Activated CD4-positive, alpha-beta memory T cell treated with anti-CD3 and anti-CD28 coated beads, Interleukin-2, amount 10 ng/mL, durations not matched to agents 7 days and 5 days (primary cell): ENCODE measurements around the gene RAD51B. TPM values are rescaled to one million over a fixed set of nuclear protein-coding genes. Genes with fewer than 3 reads are reported as not detected.

Source experiments
- CTCF ChIA-PET: fragments of 350-600 bp; sonication (Branson Sonifier 250); formaldehyde crosslinking; loops from one replicate; lab custom pipeline; 2021; ENCODE audit warnings: antibody characterized with exemption, inconsistent platforms; lab: Charles Lee
- POLR2A ChIA-PET: fragments of 350-600 bp; sonication (Branson Sonifier 250); formaldehyde crosslinking; loops from one replicate; lab custom pipeline; 2021; ENCODE audit warnings: antibody characterized with exemption; lab: Charles Lee
- DNase-seq: peaks from one replicate; pipeline ENCODE4 v3.0.0-alpha.2; 2020
- H3K27ac Mint-ChIP-seq: one replicate; pipeline ENCODE4 v1.8.0; 2021; ENCODE audit warnings: mild to moderate bottlenecking, mixed read lengths
- H3K27me3 Mint-ChIP-seq: one replicate; pipeline ENCODE4 v1.8.0; 2021; ENCODE audit warnings: mixed read lengths
- H3K36me3 Mint-ChIP-seq: one replicate; pipeline ENCODE4 v1.8.0; 2021; ENCODE audit warnings: low read depth, mixed read lengths
- H3K4me1 Mint-ChIP-seq: one replicate; pipeline ENCODE4 v1.8.0; 2021; ENCODE audit warnings: mixed read lengths
- H3K4me3 Mint-ChIP-seq: one replicate; pipeline ENCODE4 v1.8.0; 2021; ENCODE audit warnings: mild to moderate bottlenecking, mixed read lengths
- H3K9me3 Mint-ChIP-seq: one replicate; pipeline ENCODE4 v1.8.0; 2021; ENCODE audit warnings: mixed read lengths
- total RNA-seq, 2 experiments: library from RNA; stranded (reverse); gene quantifications; one replicate each; pipeline ENCODE4 v1.2.3, GENCODE V29; 2021

RAD51B gene
- total RNA-seq, 2 experiments from 2014 or later = 33.1 to 40.8 TPM

DNA sequence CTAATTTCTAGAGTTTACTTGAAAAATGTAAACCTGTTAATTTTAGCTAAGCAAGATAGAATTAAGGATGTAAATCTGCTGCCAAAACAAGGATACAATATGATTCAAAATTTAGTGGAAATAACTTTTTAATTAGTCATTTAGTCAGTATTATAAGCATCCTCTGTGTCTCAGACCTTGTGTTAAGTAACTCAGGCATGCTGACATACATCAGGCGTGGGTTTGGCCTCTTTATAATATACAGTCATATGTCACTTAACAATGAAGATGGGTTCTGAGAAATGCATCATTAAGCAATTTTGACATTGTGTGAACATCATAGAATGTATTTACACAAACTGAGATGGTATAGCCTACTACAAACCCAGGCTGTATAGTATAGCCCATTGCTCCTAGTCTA is 586.4 kb downstream of the RAD51B start:
- ChIA-PET CTCF (interaction anchor here (1.1 to 1.3 kb wide), 2 partner anchors 381 to 382 kb away, joined by 4 read pairs; no protein-coding TSS in a partner anchor), POLR2A (no interaction called here)
- DNase-seq = no peak
- Mint-ChIP-seq H3K27me3 (no peaks in the 10 kb centered on the region), H3K27ac (no peak overlapping the region), H3K4me1 (peaks cover 24% of the 10 kb centered on the region), H3K4me3 (no peak overlapping the region), H3K36me3 (no peaks in the 10 kb centered on the region), H3K9me3 (no peaks in the 10 kb centered on the region)

DNA sequence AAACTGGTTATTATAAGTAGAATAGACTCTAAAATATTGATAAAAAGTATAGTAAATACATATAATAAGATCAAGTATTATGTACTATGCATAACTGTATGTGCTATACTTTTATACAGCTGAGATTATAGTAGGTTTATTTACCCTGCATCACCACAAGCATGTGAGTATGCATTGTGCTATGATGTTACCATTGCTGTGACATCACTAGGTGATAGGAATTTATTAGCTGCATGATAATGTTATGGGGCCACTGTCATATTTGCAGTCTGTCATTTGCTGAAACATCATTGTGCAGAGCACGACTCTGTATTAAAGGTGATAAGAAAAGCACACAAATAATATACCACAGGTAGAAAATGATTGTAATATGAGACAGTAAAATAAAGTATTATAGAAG is 587.7 kb downstream of the RAD51B start:
- H3K9me3 Mint-ChIP-seq = no peaks in the 10 kb centered on the region
- ChIA-PET CTCF (no interaction called here), POLR2A (no interaction called here)
- H3K36me3 Mint-ChIP-seq = no peaks in the 10 kb centered on the region
- H3K27me3 Mint-ChIP-seq = no peaks in the 10 kb centered on the region
- no peak for DNase-seq
- H3K4me3 Mint-ChIP-seq = no peak overlapping the region
- H3K4me1 Mint-ChIP-seq = peaks cover 20% of the 10 kb centered on the region
- H3K27ac Mint-ChIP-seq = no peak overlapping the region

DNA sequence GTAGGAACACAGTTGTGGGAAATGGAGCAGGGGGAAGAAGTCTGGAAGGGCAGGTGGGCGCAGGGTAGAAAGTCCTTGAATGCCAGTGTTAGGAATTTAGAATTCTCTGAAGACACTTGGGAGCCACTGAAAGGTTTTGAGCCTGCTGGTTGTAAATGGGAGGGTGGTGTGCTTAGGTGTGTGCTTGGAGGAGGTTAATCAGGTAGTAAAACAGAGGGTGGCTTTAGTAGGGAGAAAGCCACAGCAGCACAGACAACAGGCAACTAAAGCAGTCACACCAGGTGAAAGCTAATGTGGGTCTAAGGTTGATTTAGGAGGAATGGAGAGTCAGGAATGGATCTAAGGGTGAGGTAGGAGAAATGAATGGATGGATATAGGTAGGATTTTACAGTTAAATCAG is 588.2 kb downstream of the RAD51B start:
- H3K9me3 Mint-ChIP-seq = no peaks in the 10 kb centered on the region
- H3K27me3 Mint-ChIP-seq = no peaks in the 10 kb centered on the region
- ChIA-PET CTCF (interaction anchor here (0.9 to 1.1 kb wide), 2 partner anchors 417 to 464 kb away, joined by 3 read pairs; no protein-coding TSS in a partner anchor), POLR2A (no interaction called here)
- H3K27ac Mint-ChIP-seq = no peak overlapping the region
- peaks cover 19% of the 10 kb centered on the region for H3K4me1 Mint-ChIP-seq
- no peak overlapping the region for H3K4me3 Mint-ChIP-seq
- no peaks in the 10 kb centered on the region for H3K36me3 Mint-ChIP-seq
- no peak for DNase-seq

GRCh38 chr14:68408680-68409079 is 589.1 kb downstream of the RAD51B start:
- no peak overlapping the region for H3K27ac Mint-ChIP-seq
- H3K9me3 Mint-ChIP-seq = no peaks in the 10 kb centered on the region
- no peaks in the 10 kb centered on the region for H3K36me3 Mint-ChIP-seq
- no peaks in the 10 kb centered on the region for H3K27me3 Mint-ChIP-seq
- H3K4me3 Mint-ChIP-seq = no peak overlapping the region
- ChIA-PET POLR2A (interaction anchor here (0.7 kb wide), 1 partner anchor 374 kb away, joined by 4 read pairs; no protein-coding TSS in a partner anchor), CTCF (interaction anchor here (0.5 to 1.2 kb wide), 4 partner anchors 122 to 465 kb away, joined by 3 to 7 read pairs (median 4); no protein-coding TSS in a partner anchor)
- peaks cover 18% of the 10 kb centered on the region for H3K4me1 Mint-ChIP-seq
- DNase-seq = no peak

DNA sequence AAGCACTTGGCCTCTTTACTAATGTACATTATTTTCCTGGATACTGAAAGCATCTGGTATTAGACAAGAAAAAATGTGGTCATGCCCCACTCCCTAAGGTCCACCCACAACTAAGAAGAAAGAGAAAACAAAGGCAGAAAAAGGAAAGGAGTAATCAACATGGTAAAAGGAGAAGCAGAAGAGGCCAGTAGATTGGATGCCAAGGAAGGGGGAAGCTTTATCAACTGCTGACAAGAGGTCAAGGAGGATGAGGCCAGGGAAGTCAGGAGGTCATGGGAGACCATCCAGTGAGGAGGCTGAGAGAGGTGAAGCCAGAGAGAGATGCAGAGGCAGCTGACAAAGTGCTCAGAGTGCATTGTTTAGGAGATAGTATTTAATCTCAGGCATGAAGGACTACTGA is 589.8 kb downstream of the RAD51B start:
- Mint-ChIP-seq H3K27me3 (no peaks in the 10 kb centered on the region), H3K27ac (no peak overlapping the region), H3K36me3 (no peaks in the 10 kb centered on the region), H3K9me3 (no peaks in the 10 kb centered on the region), H3K4me1 (peaks cover 11% of the 10 kb centered on the region), H3K4me3 (no peak overlapping the region)
- no peak for DNase-seq
- ChIA-PET CTCF (interaction anchor here (1.2 kb wide), 1 partner anchor 380 kb away, joined by 7 read pairs; no protein-coding TSS in a partner anchor), POLR2A (no interaction called here)

GRCh38 chr14:68412505-68413465 is 593.2 kb downstream of the RAD51B start:
- Mint-ChIP-seq H3K27ac (no peak overlapping the region), H3K36me3 (no peaks in the 10 kb centered on the region), H3K27me3 (no peaks in the 10 kb centered on the region), H3K9me3 (no peaks in the 10 kb centered on the region), H3K4me3 (no peak overlapping the region), H3K4me1 (peaks cover 5% of the 10 kb centered on the region)
- no peak for DNase-seq
- ChIA-PET CTCF (no interaction called here), POLR2A (no interaction called here)

DNA sequence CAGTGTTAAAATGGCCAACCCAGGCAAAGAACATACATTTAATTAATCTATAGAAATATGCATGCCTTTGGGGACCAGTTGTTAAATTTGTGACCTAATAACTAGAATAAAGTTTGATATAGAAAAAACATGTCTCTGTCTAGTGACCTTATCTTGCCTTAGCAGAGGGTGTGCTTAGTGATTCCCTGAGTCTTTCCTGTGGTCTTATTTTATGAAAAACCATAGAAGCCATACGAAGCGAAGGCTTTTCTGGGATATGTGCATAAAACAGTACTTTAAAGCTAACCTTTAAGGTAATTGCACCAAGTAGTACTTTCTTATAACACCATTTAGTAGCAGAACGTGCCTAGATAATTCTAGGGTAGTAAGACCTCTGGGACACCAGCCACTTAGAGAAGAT is 593.9 kb downstream of the RAD51B start:
- H3K27ac Mint-ChIP-seq = no peak overlapping the region
- CTCF ChIA-PET = no interaction called here
- H3K36me3 Mint-ChIP-seq = no peaks in the 10 kb centered on the region
- POLR2A ChIA-PET = no interaction called here
- DNase-seq = no peak
- H3K4me1 Mint-ChIP-seq = peaks cover 4% of the 10 kb centered on the region
- H3K27me3 Mint-ChIP-seq = no peaks in the 10 kb centered on the region
- no peaks in the 10 kb centered on the region for H3K9me3 Mint-ChIP-seq
- no peak overlapping the region for H3K4me3 Mint-ChIP-seq

DNA sequence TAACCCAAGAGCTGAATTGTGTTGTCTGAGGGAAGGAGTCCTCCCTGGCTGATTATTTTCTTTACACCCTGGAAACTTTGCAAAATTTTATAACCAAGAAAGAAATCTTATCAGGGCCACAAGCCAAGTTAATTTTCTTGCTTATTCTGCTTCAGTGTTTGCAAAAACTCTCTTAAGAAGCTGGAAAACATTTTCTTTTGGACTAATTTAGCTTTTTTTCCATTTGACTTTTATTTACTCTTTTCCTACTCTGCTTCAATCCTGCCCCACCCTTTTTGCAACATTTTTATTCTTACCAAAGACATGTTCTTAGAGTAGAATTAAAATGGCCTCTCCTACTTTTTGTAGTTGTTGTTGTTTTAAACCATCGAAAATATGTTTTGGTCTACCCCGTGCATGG is 594.5 kb downstream of the RAD51B start:
- H3K27ac Mint-ChIP-seq = no peak overlapping the region
- CTCF ChIA-PET = no interaction called here
- POLR2A ChIA-PET = no interaction called here
- H3K36me3 Mint-ChIP-seq = no peaks in the 10 kb centered on the region
- H3K9me3 Mint-ChIP-seq = no peaks in the 10 kb centered on the region
- no peak for DNase-seq
- H3K4me1 Mint-ChIP-seq = peaks cover 3% of the 10 kb centered on the region
- H3K27me3 Mint-ChIP-seq = no peaks in the 10 kb centered on the region
- H3K4me3 Mint-ChIP-seq = no peak overlapping the region

DNA sequence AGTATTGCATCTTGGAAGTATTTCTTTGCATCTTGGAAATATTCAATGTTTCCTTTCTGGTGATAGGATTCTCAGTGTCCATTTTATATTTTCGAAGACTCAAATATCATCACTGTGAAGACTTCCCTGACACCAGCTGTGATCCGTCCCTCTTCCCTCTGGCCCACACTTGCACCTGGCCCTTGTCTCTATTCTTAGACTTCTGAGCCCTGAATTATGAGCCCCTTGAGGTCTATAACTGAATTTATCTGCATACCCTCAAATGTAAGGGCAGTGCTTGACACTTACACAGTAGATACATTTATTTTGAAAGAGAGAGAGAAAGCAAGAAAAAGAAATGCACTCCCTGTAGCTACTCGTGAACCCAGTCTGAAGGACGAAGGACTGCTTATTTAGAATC is 596.6 kb downstream of the RAD51B start:
- ChIA-PET CTCF (no interaction called here), POLR2A (no interaction called here)
- Mint-ChIP-seq H3K36me3 (peaks cover 4% of the 10 kb centered on the region), H3K27me3 (no peaks in the 10 kb centered on the region), H3K4me1 (peaks cover 10% of the 10 kb centered on the region), H3K9me3 (no peaks in the 10 kb centered on the region), H3K4me3 (no peak overlapping the region), H3K27ac (no peak overlapping the region)
- DNase-seq = no peak

DNA sequence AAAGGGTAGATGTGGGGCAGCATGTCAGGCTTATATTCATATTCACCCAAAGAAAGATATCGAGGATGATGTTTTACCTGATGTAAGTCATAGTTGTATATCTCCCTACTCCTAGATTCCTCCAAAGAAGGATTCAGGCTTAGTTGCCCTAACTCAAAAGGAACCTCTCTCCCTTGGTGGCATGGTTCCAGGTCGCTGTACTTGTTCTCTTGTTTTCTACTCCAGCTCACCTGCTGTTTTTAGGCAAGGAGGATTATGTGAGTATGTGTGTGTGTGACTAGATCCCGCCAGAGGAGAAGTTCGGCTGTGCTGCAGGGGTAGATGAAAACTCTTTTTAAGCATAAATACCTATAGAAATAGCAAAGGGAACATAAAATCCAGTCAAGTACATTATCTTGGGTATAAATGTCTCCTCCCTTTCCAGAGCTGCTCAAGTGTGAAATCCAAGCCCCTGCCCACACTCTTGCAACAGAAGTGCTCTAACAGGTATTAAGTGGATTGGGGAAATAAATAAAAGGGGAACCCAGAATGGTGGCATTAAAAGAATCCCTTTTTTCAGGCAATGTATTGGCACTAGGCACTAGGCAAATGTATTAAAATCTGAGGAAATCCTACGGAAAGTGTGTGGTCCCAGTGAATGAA is 597.6 kb downstream of the RAD51B start:
- H3K4me3 Mint-ChIP-seq = no peak overlapping the region
- H3K36me3 Mint-ChIP-seq = peaks cover 4% of the 10 kb centered on the region
- no peak for DNase-seq
- peaks cover 10% of the 10 kb centered on the region for H3K4me1 Mint-ChIP-seq
- H3K9me3 Mint-ChIP-seq = no peaks in the 10 kb centered on the region
- no peaks in the 10 kb centered on the region for H3K27me3 Mint-ChIP-seq
- no peak overlapping the region for H3K27ac Mint-ChIP-seq
- ChIA-PET POLR2A (interaction anchor here (1.1 kb wide), 1 partner anchor 372 kb away, joined by 3 read pairs; no protein-coding TSS in a partner anchor), CTCF (no interaction called here)

DNA sequence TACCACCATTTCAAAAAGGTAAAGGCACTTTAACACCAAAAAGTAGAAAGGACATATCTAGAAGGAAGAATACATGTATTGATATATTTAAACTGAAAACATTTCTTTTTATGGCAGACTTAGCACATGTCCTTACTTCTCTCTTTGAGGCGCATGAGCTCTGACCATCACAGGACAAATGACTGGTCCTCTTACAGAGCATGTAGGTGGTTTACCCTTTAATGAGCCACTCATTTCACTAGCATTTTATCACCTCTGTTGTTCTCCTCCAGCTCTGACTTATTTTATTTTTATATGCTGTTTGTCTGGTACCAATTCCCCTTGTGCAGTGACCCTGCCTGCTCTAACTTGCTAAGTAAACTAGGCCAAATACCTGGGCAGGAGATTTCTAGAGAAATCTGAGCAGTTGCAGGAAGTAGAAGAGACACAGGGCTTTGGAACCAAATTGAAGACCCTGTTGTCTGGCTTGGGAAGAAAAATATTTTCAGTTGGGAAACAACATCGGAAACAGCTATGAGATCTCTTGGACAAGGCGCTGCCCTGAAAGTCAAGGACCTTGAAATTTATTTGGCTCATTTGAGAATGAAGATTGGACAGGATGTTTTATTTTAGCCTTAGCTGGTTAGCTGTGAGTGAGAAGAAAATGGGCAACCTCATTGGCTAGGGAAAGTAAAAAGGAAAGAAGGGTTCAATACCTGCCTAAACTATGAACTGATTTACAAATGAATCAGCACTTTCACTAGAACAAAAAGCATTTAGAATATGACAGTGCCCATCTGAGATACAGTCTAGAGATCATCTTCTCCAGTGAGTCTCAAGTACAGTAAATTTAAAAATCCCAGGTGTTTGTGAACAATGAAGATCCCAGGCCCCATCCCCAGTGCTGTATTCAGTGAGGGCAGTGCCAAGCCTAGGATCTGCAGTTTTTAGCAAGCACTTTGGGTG is 598.9 kb downstream of the RAD51B start:
- Mint-ChIP-seq H3K27ac (no peak overlapping the region), H3K4me1 (peaks cover 10% of the 10 kb centered on the region), H3K36me3 (peaks cover 4% of the 10 kb centered on the region), H3K4me3 (no peak overlapping the region), H3K27me3 (no peaks in the 10 kb centered on the region), H3K9me3 (no peaks in the 10 kb centered on the region)
- CTCF ChIA-PET = no interaction called here
- DNase-seq = no peak
- POLR2A ChIA-PET = interaction anchor here (1.1 kb wide), 1 partner anchor 371 kb away, joined by 3 read pairs; no protein-coding TSS in a partner anchor

GRCh38 chr14:68420350-68420749 is 600.8 kb downstream of the RAD51B start:
- H3K27me3 Mint-ChIP-seq = no peaks in the 10 kb centered on the region
- ChIA-PET CTCF (no interaction called here), POLR2A (no interaction called here)
- no peaks in the 10 kb centered on the region for H3K9me3 Mint-ChIP-seq
- no peak overlapping the region for H3K27ac Mint-ChIP-seq
- DNase-seq = no peak
- H3K4me3 Mint-ChIP-seq = no peak overlapping the region
- peaks cover 4% of the 10 kb centered on the region for H3K36me3 Mint-ChIP-seq
- H3K4me1 Mint-ChIP-seq = peaks cover 10% of the 10 kb centered on the region
